Fibroblast of lung (primary cell): Measurements from ENCODE around the gene ADAT2.

ENCODE experiments used
- CTCF ChIP-seq, 2 donors: IDR thresholded peaks in 1 of 2; conservative IDR thresholded peaks in 1 of 2; 1 replicate in 1 of 2; 2 replicates in 1 of 2; pipeline ENCODE4 v1.5.1; 2011 to 2012; ENCODE audit warnings: low read length in 2 of 2, control low read depth in 1 of 2, inconsistent platforms in 1 of 2, low read depth in 1 of 2, mild to moderate bottlenecking in 1 of 2
- EZH2 ChIP-seq: IDR thresholded peaks from 2 replicates; pipeline ENCODE4 v1.5.1; 2012; ENCODE audit warnings: low read length, control low read depth, mild to moderate bottlenecking; ENCODE audit errors: missing control alignments

- TF ChIP-seq CTCF (conservative IDR thresholded peaks at IDR 0.05 in 1 of 2, IDR thresholded peaks at IDR 0.05 in 1 of 2; ENCODE audit: low read depth in 1 of 2, low read length in 2 of 2) (no peak), EZH2 (no peak)
Observed at GRCh38 chr6:143408787-143409162, 41.7 kb downstream of the ADAT2 start.
